IPS-NIHi7 (cell line): Measurements from ENCODE around the gene ARL2BP.

ENCODE experiments used
- DNase-seq: peaks from one replicate; pipeline ENCODE4 v3.0.0; 2012; ENCODE audit warnings: mixed read lengths; ENCODE audit errors: extremely low spot score

Gene ARL2BP

GRCh38 chr16:57235128-57236021 lies 9.7 kb upstream of the ARL2BP start:
- DNase-seq: peak; percentile 20

DNA sequence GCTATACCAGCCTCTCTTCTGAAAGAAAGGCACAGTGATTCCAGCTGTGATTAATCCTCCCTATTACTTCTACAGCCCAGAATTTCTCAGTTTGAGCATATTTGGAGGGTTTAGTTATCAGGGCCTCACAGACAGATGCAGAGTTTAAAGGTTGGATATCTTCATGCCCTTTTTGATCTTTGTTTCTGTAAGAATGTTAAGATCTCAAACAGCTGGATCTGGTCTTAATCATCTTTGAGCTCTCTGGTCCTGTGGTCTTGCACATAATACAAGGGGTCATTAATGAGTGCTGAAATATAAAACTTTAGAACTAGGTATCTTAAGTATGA lies 9.1 kb upstream of the ARL2BP start:
- no peak for DNase-seq

- no peak for DNase-seq
Observed at GRCh38 chr16:57238682-57239081, 6.4 kb upstream of the ARL2BP start.

GRCh38 chr16:57239107-57239506 lies 6.0 kb upstream of the ARL2BP start:
- no peak for DNase-seq

DNA sequence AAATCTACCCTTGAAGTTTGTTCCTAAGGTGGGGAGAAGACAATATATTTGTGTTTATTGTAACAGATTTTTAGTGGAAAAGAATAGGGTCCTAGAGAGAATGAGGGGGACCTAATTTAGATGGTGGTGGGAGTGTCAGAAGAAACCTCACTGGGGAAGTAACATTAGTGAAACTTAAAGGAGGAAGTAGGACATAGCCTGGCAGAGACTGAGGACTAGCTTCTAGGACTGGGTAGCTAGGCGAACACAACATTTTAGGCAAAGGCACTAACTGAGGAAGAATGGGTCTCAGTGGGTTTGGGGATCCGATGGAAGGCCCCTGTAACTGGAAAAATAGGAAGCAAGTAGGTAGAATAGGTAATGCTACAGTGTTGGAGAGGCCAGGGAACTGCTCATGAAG lies 4.2 kb upstream of the ARL2BP start:
- DNase-seq: no peak

GRCh38 chr16:57242650-57243049 lies 2.4 kb upstream of the ARL2BP start:
- DNase-seq: no peak

DNA sequence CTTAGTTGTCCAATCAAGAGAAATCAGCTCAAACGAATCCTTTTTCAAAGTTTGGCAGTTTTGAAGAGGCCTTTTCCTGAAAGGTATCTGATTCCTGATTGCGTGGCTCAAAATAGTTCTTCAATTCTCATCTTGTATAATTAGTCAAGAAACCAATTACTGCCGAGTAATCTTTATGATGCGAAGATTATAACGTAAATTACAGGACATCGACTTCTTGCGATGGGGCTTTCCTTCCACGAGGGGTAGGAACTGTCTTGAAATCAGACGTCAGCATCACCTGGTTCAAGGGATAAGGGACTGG lies 644 bp upstream of the ARL2BP start:
- DNase-seq: no peak

- DNase-seq: peak; percentile 45
Observed at GRCh38 chr16:57245472-57246113, 534 bp downstream of the ARL2BP start.

- no peak for DNase-seq
Observed at GRCh38 chr16:57251352-57251751, 6.3 kb downstream of the ARL2BP start.

DNA sequence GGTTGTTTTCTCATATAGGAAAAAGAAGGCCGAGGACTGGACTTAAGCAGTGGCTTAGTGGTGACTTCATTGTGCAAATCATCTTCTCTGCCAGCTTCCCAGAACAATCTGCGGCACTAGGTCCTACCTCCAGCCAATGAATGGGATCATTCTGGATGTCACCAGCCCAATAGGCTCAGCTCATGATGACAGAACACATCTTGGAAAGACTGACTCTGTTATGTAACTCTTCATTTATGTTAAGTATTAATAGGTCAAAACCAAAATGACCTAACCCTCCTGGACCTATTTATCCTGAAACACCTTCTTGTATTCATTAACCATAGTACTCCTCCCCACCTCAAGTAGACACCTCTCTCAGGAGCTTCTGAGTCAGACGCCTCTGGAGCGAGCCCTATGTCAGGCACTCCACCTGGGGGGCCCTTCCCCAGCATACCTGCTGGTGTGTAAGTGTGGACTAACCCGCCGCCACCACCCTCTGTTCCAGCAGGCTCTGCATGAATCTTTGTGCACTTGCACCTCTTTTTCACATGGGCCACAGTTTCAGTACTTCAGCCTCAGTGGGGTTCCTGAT lies 7.2 kb downstream of the ARL2BP start:
- no peak for DNase-seq

GRCh38 chr16:57253466-57253865 lies 8.4 kb downstream of the ARL2BP start:
- no peak for DNase-seq

DNA sequence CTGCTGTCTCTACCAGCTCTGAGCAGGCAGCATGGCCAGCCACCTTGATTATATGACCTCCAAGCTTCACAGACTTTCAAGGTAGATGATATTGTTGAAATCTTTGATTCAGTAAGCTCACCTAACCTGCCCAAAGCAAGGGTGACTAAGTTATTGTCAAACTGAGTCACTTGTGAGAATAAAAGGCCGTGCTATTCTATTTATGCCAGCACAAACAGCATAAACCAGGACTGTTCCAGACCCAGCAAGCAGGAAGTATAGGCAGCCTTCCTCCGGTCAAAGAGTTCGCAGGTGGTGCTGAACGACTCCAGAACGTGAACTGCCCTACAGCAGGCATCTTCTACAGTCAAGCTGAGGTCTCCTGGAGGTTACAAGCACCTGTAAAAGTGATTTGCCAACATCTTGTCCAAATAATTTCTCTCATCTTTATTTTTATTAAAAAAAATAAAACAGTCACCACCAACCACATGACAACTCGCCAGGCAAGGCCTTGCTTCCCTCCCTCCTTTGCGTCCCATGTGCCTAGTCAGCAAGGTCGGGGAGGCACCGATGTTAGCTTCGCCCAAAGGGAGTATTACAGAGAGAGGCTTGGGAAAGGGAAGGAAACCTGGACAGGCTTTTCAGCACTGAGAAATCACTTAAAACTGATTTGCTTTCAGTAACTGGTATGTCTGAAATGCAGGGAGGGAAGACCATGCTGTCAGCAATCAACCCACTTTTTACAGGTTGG lies 10.8 kb downstream of the ARL2BP start:
- DNase-seq: no peak

GRCh38 chr16:57256601-57257395 lies 11.7 kb downstream of the ARL2BP start:
- DNase-seq: no peak

- no peak for DNase-seq
Observed at GRCh38 chr16:57257455-57258070, 12.5 kb downstream of the ARL2BP start.

DNA sequence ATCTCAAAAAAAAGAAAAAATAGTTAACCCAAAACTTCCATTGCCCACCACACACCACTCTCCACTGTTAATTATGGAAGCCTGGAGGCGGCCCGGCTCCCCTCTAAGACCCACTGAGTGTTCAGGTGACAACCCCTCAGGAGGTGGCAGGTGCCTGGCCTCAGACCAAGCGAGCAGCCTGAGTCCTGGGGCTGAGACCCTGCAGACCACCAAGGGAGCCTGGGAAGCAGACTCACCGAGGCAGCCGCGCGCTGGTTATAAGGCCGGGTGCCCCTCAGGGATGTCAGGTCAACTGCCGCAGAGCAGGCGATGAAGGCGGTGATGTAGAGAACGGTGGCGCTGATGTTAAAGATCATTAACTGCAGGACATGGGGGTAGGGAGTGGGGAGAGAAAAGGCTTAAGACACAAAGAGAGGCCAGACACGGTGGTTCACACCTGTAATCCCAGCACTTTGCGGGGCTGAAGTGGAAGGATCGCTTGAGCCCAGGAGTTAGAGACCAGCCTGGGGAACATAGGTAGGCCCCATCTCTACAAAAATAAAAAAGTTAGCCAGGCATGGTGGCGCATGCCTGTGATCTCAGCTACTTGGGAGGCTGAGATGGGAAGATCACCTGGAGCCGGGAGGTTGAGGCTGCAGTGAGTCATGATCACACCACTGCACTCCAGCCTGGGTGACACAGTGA lies 13.3 kb downstream of the ARL2BP start:
- no peak for DNase-seq

- no peak for DNase-seq
Observed at GRCh38 chr16:57258910-57259475, 13.9 kb downstream of the ARL2BP start.

GRCh38 chr16:57260294-57260929 lies 15.4 kb downstream of the ARL2BP start:
- peak; percentile 71 for DNase-seq

- DNase-seq: no peak
Observed at GRCh38 chr16:57261806-57262205, 16.7 kb downstream of the ARL2BP start.

- DNase-seq: no peak
Observed at GRCh38 chr16:57262841-57263540, 17.9 kb downstream of the ARL2BP start.
